SU-DHL-6 (cell line): ENCODE results near the gene IFI30.

Experiments
- EZH2phosphoT487 ChIP-seq: fragments of 200-600 bp; sonication (generic), shearing (Covaris generic); conservative IDR thresholded peaks from 2 replicates; pipeline ENCODE4 v1.6.1; 2018; ENCODE audit warnings: mild to moderate bottlenecking, antibody characterized with exemption, low read length, moderate library complexity, mixed read lengths
- TF ChIP-seq, protein P1 (sequence below): fragments of 200-600 bp; sonication (generic); IDR thresholded peaks from one replicate; pipeline ENCODE4 v1.5.1; 2017; ENCODE audit warnings: antibody characterized with exemption, mild to moderate bottlenecking, low read length, moderate library complexity; ENCODE audit not compliant: insufficient read depth, poor library complexity, severe bottlenecking

DNA sequence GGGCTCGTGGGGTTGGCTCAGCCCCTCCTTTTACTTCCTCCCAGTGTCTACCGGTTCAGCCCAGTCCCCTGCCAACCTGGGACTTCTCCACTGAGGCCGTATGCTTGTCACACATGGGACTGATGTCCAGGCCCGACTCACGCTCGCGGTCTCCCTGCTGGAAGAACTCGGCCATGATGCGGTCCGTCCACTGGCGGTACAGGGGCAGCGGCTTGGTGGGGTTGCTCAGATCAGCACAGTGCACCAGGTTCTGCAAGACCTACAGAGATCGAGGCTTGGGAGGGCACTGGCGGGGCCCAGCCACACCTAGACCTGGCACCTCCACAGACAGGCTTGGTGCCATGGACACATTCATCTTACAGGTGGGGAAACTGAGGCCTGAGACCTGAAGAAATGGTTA is 38.1 kb downstream of the IFI30 start:
- TF ChIP-seq, protein P1, sequence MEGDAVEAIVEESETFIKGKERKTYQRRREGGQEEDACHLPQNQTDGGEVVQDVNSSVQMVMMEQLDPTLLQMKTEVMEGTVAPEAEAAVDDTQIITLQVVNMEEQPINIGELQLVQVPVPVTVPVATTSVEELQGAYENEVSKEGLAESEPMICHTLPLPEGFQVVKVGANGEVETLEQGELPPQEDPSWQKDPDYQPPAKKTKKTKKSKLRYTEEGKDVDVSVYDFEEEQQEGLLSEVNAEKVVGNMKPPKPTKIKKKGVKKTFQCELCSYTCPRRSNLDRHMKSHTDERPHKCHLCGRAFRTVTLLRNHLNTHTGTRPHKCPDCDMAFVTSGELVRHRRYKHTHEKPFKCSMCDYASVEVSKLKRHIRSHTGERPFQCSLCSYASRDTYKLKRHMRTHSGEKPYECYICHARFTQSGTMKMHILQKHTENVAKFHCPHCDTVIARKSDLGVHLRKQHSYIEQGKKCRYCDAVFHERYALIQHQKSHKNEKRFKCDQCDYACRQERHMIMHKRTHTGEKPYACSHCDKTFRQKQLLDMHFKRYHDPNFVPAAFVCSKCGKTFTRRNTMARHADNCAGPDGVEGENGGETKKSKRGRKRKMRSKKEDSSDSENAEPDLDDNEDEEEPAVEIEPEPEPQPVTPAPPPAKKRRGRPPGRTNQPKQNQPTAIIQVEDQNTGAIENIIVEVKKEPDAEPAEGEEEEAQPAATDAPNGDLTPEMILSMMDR: no peak
- TF ChIP-seq EZH2phosphoT487: no peak
